H9 (cell line): ENCODE measurements around the gene GSKIP. TPM values are rescaled to one million over a fixed set of nuclear protein-coding genes. Genes with fewer than 3 reads are reported as not detected.
A peak's percentile ranks its signal among the peaks of the same experiment; 100 is the strongest.

ENCODE experiments used
- DNase-seq: peaks from one replicate; pipeline ENCODE4 v3.0.0-alpha.2; 2017
- H2AFZ ChIP-seq: one replicate; pipeline ENCODE4 v1.6.1; 2013; ENCODE audit warnings: mild to moderate bottlenecking, low read length, control low read depth, moderate library complexity
- H2AK5ac ChIP-seq: 2 replicates; pipeline ENCODE4 v1.6.1; 2013; ENCODE audit warnings: low read length, control low read depth, mixed read lengths; ENCODE audit not compliant: insufficient read length
- H2BK120ac ChIP-seq: one replicate; pipeline ENCODE4 v1.6.1; 2013; ENCODE audit warnings: low read depth, mild to moderate bottlenecking, low read length, control low read depth, inconsistent platforms; ENCODE audit not compliant: poor library complexity, severe bottlenecking
- H2BK12ac ChIP-seq: 2 replicates; pipeline ENCODE4 v1.6.1; 2013; ENCODE audit warnings: low read length, control low read depth, mixed read lengths, low read depth; ENCODE audit not compliant: insufficient read length
- H2BK15ac ChIP-seq: 2 replicates; pipeline ENCODE4 v1.6.1; 2013; ENCODE audit warnings: low read depth, low read length, control low read depth
- H2BK20ac ChIP-seq: one replicate; pipeline ENCODE4 v1.6.1; 2013; ENCODE audit warnings: low read depth, mild to moderate bottlenecking, low read length, control low read depth, inconsistent platforms; ENCODE audit not compliant: poor library complexity, severe bottlenecking
- H2BK5ac ChIP-seq: 2 replicates; pipeline ENCODE4 v1.6.1; 2013; ENCODE audit warnings: low read length, control low read depth, mixed read lengths; ENCODE audit not compliant: insufficient read length
- H3K14ac ChIP-seq: 2 replicates; pipeline ENCODE4 v1.6.1; 2013; ENCODE audit warnings: low read length, control low read depth; ENCODE audit not compliant: insufficient read depth
- H3K18ac ChIP-seq: 2 replicates; pipeline ENCODE4 v1.6.1; 2013; ENCODE audit warnings: low read depth, mild to moderate bottlenecking, mixed read lengths, low read length, control low read depth; ENCODE audit not compliant: insufficient read length
- H3K23ac ChIP-seq: 2 replicates; pipeline ENCODE4 v1.6.1; 2013; ENCODE audit warnings: low read length, control low read depth, mixed read lengths, low read depth; ENCODE audit not compliant: insufficient read length
- H3K23me2 ChIP-seq: 2 replicates; pipeline ENCODE4 v1.6.1; 2013; ENCODE audit warnings: low read depth, mild to moderate bottlenecking, mixed read lengths, low read length, control low read depth; ENCODE audit not compliant: insufficient read length, poor library complexity, severe bottlenecking
- H3K27ac ChIP-seq: 2 replicates; pipeline ENCODE4 v1.5.1; 2013; ENCODE audit warnings: low read length, control low read depth, mixed read lengths, low read depth; ENCODE audit not compliant: insufficient read length
- H3K27me3 ChIP-seq: 2 replicates; pipeline ENCODE4 v1.6.1; 2013; ENCODE audit warnings: low read length, control low read depth, inconsistent platforms; ENCODE audit not compliant: insufficient read depth
- H3K4ac ChIP-seq: 2 replicates; pipeline ENCODE4 v1.6.1; 2013; ENCODE audit warnings: low read depth, mild to moderate bottlenecking, control low read depth, inconsistent platforms, low read length, moderate library complexity
- H3K4me1 ChIP-seq: 2 replicates; pipeline ENCODE4 v1.6.1; 2013; ENCODE audit warnings: low read length, control low read depth, inconsistent platforms; ENCODE audit not compliant: insufficient read depth
- H3K4me2 ChIP-seq: 2 replicates; pipeline ENCODE4 v1.6.1; 2013; ENCODE audit warnings: low read length, control low read depth, mixed read lengths; ENCODE audit not compliant: insufficient read length, insufficient read depth
- H3K56ac ChIP-seq: 2 replicates; pipeline ENCODE4 v1.6.1; 2013; ENCODE audit warnings: low read depth, mild to moderate bottlenecking, mixed read lengths, low read length, control low read depth; ENCODE audit not compliant: insufficient read length
- H3K79me1 ChIP-seq: 2 replicates; pipeline ENCODE4 v1.6.1; 2013; ENCODE audit warnings: low read depth, mild to moderate bottlenecking, moderate library complexity, low read length, control low read depth, inconsistent platforms; ENCODE audit not compliant: insufficient read depth, poor library complexity, severe bottlenecking
- H3K79me2 ChIP-seq: 2 replicates; pipeline ENCODE4 v1.6.1; 2013; ENCODE audit warnings: low read length, control low read depth, inconsistent platforms; ENCODE audit not compliant: insufficient read depth
- H3K9ac ChIP-seq: 2 replicates; pipeline ENCODE4 v1.6.1; 2013; ENCODE audit warnings: low read length, control low read depth, mixed read lengths; ENCODE audit not compliant: insufficient read length; ENCODE audit errors: extremely low read depth
- H3K9me3 ChIP-seq: one replicate; pipeline ENCODE4 v1.6.1; 2013; ENCODE audit warnings: low read depth, low read length, inconsistent platforms; ENCODE audit not compliant: control insufficient read depth
- H3T11ph ChIP-seq: one replicate; pipeline ENCODE4 v1.6.1; 2013; ENCODE audit warnings: mild to moderate bottlenecking, low read length, control low read depth, inconsistent platforms
- H4K20me1 ChIP-seq: one replicate; pipeline ENCODE4 v1.6.1; 2013; ENCODE audit not compliant: control insufficient read depth, insufficient read length, insufficient read depth
- H4K5ac ChIP-seq: 2 replicates; pipeline ENCODE4 v1.6.1; 2013; ENCODE audit warnings: low read depth, mild to moderate bottlenecking, mixed read lengths, low read length, control low read depth; ENCODE audit not compliant: insufficient read length
- H4K8ac ChIP-seq: replicated peaks from 2 replicates; pipeline ENCODE4 v1.6.1; 2013; ENCODE audit warnings: low read length, control low read depth, mixed read lengths, low read depth; ENCODE audit not compliant: insufficient read length
- H4K91ac ChIP-seq: 2 replicates; pipeline ENCODE4 v1.6.1; 2013; ENCODE audit warnings: low read depth, mild to moderate bottlenecking, moderate library complexity, mixed read lengths, low read length, control low read depth; ENCODE audit not compliant: insufficient read length
- H3K27ac Mint-ChIP-seq, 3 experiments: 2 replicates in 2 of 3; 3 replicates in 1 of 3; pipeline ENCODE4 v1.8.0; 2020 to 2021; ENCODE audit warnings: mixed read lengths in 3 of 3, mild to moderate bottlenecking in 1 of 3, moderate library complexity in 1 of 3
- H3K27me3 Mint-ChIP-seq: 2 replicates; pipeline ENCODE4 v1.8.0; 2021; ENCODE audit warnings: low read depth, mild to moderate bottlenecking, moderate library complexity, mixed read lengths
- H3K36me3 Mint-ChIP-seq, 3 experiments: 2 replicates in 2 of 3; 3 replicates in 1 of 3; pipeline ENCODE4 v1.8.0; 2020 to 2021; ENCODE audit warnings: low read depth in 3 of 3, mixed read lengths in 3 of 3; ENCODE audit not compliant: insufficient read depth in 1 of 3
- H3K4me1 Mint-ChIP-seq, 2 experiments: 2 replicates each; pipeline ENCODE4 v1.8.0; 2020; ENCODE audit warnings: mixed read lengths in 2 of 2
- H3K4me3 Mint-ChIP-seq, 2 experiments: 2 replicates in 1 of 2; 3 replicates in 1 of 2; pipeline ENCODE4 v1.8.0; 2020 to 2021; ENCODE audit warnings: mild to moderate bottlenecking in 2 of 2, mixed read lengths in 2 of 2, moderate library complexity in 1 of 2
- H3K9me3 Mint-ChIP-seq, 2 experiments: 2 replicates in 1 of 2; 3 replicates in 1 of 2; pipeline ENCODE4 v1.8.0; 2020; ENCODE audit warnings: mild to moderate bottlenecking in 2 of 2, mixed read lengths in 2 of 2, moderate library complexity in 1 of 2
- WGBS: extraction: QIAGEN DNeasy Blood & Tissue Kit; methylation state at CpG from one replicate; pipeline ENCODE4 v1.1.7; 2013; ENCODE audit warnings: missing lambda C conversion rate, low lambda C conversion rate, mixed read lengths; ENCODE audit not compliant: insufficient read length; ENCODE audit errors: extremely low coverage; 5-methylcytosine and 5-hydroxymethylcytosine counted together
- total RNA-seq: library from RNA; stranded (reverse); gene quantifications from 2 replicates; pipeline ENCODE4 v1.2.1, GENCODE V29; 2021
- TF ChIP-seq, protein P1 (sequence below): fragments of 200-600 bp; sonication (generic); conservative IDR thresholded peaks from 3 replicates; pipeline ENCODE4 v1.8.0; 2021; ENCODE audit warnings: antibody characterized with exemption, mild to moderate bottlenecking

The GSKIP gene
- total RNA-seq, 1 experiment from 2014 or later: 28.6 TPM

GRCh38 chr14:96370528-96370927 lies 7.2 kb downstream of the GSKIP start:
- Histone ChIP-seq H3K14ac (no peak overlapping the region), H3K18ac (no peak overlapping the region), H2BK120ac (no peak overlapping the region), H2AFZ (no peak overlapping the region), H3K27ac (no peak overlapping the region), H3K56ac (no peak overlapping the region), H3K4me2 (no peak overlapping the region), H3K4ac (no peak overlapping the region), H3T11ph (no peak overlapping the region), H3K79me1 (peaks cover 9% of the 10 kb centered on the region), H3K23me2 (no peaks in the 10 kb centered on the region), H2BK15ac (no peak overlapping the region), H2BK5ac (no peak overlapping the region), H3K79me2 (peaks cover 12% of the 10 kb centered on the region; the same call in 1 of the 2 replicates), H3K27me3 (no peaks in the 10 kb centered on the region), H3K9ac (no peak overlapping the region), H2AK5ac (no peak overlapping the region), H4K20me1 (no peaks in the 10 kb centered on the region), H2BK12ac (no peak overlapping the region), H4K91ac (no peak overlapping the region), H4K5ac (no peak overlapping the region), H2BK20ac (no peak overlapping the region), H3K23ac (no peak overlapping the region), H3K4me1 (no peaks in the 10 kb centered on the region), H4K8ac (no peak overlapping the region), H3K9me3 (no peaks in the 10 kb centered on the region)
- Mint-ChIP-seq H3K9me3 (peaks cover 9% of the 10 kb centered on the region in 2 experiments), H3K4me1 (peaks cover 15 to 25% of the 10 kb centered on the region in 2 experiments), H3K4me3 (no peak overlapping the region), H3K27me3 (no peaks in the 10 kb centered on the region), H3K36me3 (peaks cover 9 to 27% (median 13%) of the 10 kb centered on the region in 3 experiments; a peak in 6 of 7 replicates), H3K27ac (peak overlapping the region in 1 of 3 experiments; percentile 95; a peak in 1 of 7 replicates)
- no CpG with 5 or more reads among the region's 5 CpGs for WGBS
- TF ChIP-seq, protein P1, sequence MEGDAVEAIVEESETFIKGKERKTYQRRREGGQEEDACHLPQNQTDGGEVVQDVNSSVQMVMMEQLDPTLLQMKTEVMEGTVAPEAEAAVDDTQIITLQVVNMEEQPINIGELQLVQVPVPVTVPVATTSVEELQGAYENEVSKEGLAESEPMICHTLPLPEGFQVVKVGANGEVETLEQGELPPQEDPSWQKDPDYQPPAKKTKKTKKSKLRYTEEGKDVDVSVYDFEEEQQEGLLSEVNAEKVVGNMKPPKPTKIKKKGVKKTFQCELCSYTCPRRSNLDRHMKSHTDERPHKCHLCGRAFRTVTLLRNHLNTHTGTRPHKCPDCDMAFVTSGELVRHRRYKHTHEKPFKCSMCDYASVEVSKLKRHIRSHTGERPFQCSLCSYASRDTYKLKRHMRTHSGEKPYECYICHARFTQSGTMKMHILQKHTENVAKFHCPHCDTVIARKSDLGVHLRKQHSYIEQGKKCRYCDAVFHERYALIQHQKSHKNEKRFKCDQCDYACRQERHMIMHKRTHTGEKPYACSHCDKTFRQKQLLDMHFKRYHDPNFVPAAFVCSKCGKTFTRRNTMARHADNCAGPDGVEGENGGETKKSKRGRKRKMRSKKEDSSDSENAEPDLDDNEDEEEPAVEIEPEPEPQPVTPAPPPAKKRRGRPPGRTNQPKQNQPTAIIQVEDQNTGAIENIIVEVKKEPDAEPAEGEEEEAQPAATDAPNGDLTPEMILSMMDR: no peak
- DNase-seq: no peak
